Measurements from ENCODE around the gene GNG3.
A peak's percentile ranks its signal among the peaks of the same experiment; 100 is the strongest.
"Not testable (repeated sequence)": the region's sequence is repeated elsewhere in the genome, so short reads cannot be mapped to it uniquely, and the experiment has no call there.

GNG3 gene
- total RNA-seq, result 0.04 to 0.26 reads per million in 2 donors

DNA sequence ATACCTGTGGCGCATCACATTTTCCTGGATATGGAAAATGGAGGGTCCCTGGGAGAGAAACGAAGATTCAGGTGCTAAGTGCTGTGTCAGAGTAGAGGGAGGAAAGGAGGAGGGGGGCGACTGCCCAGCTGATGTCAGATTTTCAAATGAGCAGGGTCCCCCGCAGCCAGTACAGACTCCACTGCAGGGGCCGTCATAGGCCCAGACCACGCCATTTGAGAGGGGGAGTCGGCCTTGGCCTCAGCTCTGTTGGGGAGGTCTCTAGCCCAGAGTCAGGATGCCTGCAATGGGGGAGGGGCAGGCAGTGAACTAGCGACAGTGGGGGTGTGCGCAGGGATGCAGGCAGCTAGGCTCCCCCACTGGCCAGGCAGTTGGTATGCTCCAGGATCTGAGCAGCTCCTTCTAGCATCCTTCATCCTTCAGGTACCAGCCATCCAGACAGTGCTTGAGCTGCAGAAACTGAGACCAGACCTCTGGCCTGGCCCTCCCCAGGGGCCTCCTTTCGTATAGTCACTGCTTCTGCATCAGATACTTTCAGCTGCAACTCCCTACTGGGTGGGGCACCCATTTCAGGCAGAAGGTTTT is at the start of gene GNG3, which contains the start of gene BSCL2:
Gene GNG3 (plus strand): TSS at position 400 of the 585 bp plus-strand sequence. CDS start 620 bp downstream, outside the sequence.
Gene BSCL2 (minus strand): TSS at position 148 of the 585 bp plus-strand sequence. CDS start 229 bp downstream, outside the sequence.
- DNase-seq, result no peak

DNA sequence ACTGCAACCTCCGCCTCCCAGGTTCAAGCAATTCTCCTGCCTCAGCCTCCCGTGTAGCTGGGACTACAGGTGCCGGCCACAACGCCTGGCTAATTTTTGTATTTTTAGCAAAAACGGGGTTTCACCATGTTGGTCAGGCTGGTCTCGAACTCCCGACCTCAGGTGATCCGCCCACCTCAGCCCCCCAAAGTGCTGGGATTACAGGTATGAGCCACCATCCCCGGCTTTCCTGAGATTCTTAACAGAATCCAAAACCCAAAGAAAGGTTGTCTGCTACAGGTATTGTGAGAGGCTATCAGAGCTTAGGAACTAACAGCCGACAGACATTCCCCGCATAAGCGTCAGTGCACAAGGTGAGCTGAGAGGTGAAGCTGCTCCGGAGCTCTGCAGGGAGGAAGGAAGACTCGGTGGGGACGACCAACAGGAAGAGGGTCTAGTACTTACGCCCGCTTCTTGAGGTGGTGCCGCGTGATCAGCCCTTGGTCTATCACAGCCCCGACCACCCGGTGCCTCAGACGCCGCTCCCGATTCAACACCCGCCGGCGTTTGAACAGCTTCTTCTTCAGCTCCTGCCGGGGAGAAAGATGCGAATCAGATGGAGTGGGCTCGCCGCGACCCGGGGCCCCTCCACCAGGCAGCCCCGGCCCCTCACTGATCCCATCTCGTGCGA is 42.9 kb upstream of the GNG3 start:
- DNase-seq, result peak; percentile 49

DNA sequence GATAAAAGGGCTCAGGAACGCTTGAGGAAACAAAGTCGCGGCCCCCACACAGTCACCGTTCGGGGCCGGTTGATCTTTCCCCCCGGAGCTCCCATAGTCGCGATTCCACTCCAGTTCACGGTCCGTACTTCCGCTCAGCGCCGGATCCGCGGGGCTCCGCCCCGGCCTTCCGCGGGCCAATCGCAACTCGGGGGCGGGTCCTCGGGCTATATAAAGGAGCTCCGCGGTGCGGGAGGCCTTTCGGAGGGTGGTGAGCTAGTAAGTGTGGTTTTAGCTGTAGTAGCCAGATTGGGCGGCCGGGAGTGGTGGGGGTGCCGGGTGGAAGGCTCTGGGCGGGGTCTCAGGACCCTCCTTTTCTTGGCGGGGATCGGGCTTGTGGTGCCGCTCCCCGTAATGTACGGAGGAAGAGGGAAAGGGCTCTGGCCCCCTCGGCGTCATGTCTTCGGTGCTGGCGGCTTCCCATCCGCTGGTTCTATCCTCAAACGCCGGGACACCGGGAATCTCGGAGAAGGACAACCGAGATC is 42.3 kb upstream of the GNG3 start, which contains the start of the genes C11orf98 and CSKMT:
Gene C11orf98 (minus strand): TSS at position 136 of the 524 bp plus-strand sequence. CDS start 41 bp downstream, at position 95.
Gene CSKMT (plus strand): TSS at position 238 of the 524 bp plus-strand sequence. CDS start 568 bp downstream, outside the sequence.
- DNase-seq, result peak; percentile 85

DNA sequence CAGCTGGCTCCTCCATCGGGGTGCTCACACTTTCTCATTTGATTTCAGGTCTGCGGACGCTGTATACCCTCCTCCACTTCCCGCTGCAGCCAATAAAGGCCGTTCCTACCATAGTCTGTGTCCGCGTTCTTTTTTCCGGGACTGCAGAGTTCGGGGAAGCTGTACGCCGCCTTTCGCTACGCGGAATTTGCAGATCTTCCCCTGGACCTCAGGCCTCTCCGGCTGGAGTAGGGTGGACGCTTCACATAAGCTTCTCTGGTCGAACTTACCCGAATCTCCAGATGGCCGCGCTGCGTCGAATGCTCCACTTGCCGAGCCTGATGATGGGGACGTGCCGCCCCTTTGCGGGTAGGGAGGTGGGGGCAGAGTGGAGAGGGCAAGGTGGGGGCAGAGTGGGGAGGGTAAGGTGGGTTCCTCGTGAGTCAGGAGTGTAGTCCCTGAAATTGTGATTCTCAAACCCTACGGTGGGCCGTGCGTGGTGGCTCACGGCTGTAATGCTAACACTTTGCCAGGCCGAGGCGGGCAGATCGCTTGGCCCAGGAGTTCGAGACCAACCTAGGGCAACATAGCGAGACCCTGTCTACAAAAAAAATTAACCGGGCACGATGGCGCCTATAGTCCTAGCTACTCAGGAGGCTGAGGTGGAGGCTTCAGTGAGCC is 41.7 kb upstream of the GNG3 start:
- DNase-seq, result peak; percentile 38

DNA sequence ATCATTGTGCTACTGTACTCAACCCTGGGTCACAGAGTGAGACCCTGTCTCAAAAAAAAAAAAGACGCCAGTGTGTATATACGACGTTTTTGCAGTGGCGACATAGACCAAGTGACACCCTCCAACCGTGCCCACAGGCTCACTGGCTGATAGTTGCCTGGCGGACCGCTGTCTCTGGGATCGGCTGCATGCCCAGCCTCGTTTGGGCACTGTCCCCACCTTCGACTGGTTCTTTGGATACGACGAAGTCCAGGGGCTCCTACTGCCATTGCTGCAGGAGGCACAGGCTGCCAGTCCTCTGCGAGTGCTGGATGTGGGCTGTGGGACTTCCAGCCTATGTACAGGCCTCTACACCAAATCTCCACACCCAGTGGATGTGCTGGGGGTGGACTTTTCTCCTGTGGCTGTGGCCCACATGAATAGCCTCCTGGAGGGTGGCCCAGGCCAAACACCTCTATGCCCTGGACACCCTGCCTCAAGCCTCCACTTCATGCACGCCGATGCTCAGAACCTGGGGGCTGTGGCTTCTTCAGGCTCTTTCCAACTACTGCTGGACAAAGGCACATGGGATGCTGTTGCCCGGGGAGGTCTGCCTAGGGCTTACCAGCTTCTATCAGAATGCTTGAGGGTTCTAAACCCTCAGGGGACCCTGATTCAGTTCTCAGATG is 41.1 kb upstream of the GNG3 start:
- DNase-seq, result no peak

DNA sequence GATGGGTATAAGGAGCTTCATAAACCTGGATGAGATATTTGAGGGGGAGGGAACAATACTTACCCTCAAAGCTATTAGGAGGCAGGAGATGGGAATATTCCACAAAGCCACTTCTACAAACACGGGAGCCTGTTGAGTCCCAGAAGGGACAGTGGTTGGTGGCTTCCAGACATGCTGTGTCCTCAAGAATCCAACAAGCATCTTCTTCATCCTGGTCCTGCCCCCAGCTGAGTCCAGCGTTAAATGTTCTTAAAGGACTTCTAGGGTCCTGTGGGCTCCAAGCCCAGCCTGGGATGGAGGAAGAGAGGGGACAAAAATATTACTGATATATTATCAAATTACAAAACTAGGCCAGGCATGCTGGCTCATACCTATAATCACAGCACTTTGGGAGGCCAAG is 40.0 kb upstream of the GNG3 start:
- no peak for DNase-seq

DNA sequence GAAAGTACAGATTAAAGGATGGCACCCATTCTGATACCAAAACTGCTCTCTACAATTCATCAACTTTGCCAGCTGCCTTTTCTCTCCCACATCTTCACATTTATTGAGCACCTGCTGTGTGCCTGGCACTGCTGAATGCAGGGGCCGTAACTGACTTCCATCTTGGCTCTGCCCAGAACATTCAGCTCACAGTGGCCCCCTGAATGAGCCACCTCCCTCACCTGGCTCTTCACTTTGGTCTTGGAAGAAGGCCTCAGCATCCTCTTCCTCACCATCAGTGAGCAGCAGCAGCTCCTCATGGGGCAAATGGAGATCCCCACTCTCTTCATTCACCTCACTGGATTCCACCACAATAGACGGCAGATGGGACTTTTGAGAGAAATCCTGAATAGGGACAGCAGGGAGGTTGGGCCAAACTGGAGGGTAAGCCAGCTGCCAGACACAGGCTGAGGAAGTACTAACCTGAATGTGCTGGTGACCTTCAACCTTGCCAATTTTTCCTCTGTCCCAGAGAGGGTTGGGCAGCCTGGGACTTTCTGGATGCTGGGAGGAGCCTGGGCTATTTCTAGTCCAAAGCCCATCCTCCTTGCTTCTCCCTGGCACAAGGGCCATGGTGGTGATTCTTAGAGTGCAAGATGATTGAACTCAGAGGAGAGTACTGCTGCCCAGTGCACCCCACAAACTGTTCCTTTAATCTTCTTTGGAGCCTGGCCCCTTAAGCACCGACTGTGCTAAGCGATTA is 37.9 kb upstream of the GNG3 start:
- DNase-seq, result no peak

DNA sequence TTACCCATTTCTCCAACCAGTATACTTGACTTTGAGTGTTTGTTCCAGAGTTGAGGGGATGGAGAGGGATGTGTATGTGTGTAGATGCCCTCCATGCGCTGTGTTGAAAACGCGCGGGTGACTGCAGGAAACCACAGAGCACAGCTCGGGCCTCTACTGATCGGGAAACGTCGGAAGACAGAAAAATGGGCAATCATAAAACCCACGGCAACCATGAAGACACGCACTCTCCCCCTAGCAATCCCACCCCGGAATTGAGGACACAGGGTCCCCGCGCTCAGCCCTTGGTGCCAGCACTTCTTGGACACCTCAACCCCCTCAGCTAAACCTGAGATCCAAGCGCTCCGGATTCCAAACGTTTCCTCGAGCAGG is 36.3 kb upstream of the GNG3 start:
- no peak for DNase-seq

DNA sequence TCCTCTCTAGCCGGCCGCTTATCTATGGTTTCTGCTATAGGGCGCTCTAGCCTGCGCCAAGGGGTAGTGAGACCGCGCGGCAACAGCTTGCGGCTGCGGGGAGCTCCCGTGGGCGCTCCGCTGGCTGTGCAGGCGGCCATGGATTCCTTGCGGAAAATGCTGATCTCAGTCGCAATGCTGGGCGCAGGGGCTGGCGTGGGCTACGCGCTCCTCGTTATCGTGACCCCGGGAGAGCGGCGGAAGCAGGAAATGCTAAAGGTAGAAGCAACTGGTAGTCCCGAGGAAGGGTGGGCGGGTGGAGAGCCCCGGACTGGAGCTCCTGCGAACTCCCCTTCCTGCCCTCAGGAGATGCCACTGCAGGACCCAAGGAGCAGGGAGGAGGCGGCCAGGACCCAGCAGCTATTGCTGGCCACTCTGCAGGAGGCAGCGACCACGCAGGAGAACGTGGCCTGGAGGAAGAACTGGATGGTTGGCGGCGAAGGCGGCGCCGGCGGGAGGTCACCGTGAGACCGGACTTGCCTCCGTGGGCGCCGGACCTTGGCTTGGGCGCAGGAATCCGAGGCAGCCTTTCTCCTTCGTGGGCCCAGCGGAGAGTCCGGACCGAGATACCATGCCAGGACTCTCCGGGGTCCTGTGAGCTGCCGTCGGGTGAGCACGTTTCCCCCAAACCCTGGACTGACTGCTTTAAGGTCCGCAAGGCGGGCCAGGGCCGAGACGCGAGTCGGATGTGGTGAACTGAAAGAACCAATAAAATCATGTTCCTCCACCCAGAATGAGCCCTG is 35.7 kb upstream of the GNG3 start, which contains the start of the genes LBHD1 and UQCC3:
Gene LBHD1 (minus strand): TSS at position 660 of the 782 bp plus-strand sequence. CDS start 2,236 bp downstream, outside the sequence.
Gene UQCC3 (plus strand): TSS at position 66 of the 782 bp plus-strand sequence. CDS start 73 bp downstream, at position 139.
- peak; percentile 41 for DNase-seq

DNA sequence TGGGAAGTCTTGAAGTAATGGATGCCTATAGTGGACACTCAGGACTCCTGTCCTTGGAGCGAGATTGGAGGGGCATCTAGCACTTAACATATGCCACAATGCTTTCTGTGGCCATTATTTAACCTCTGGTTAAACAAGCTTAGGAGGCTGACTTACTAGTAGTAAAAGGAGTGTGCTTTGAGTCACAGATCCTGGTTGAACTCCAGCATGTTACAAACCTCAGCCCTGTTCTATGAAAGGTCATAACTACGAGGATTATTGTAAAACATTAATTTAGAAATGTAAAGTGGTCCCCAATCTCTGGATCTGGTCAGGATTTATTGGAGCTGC is 34.3 kb upstream of the GNG3 start:
- no peak for DNase-seq

DNA sequence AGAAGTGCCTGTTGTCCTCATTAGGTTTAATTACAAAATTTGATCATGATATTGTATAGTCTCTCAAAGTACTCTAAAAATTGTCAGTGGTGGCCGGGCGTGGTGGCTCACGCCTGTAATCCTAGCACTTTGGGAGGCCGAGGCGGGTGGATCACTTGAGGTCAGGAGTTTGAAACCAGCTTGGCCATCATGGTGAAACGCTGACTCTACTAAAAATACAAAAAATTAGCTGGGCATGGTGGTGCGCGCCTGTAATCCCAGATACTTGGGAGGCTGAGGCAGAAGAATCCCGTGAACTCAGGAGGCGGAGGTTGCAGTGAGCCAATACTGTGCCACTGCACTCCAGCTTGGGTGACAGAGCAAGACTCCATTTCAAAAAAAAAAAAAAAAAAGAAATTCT is 32.1 kb upstream of the GNG3 start:
- DNase-seq, result not testable (repeated sequence)

DNA sequence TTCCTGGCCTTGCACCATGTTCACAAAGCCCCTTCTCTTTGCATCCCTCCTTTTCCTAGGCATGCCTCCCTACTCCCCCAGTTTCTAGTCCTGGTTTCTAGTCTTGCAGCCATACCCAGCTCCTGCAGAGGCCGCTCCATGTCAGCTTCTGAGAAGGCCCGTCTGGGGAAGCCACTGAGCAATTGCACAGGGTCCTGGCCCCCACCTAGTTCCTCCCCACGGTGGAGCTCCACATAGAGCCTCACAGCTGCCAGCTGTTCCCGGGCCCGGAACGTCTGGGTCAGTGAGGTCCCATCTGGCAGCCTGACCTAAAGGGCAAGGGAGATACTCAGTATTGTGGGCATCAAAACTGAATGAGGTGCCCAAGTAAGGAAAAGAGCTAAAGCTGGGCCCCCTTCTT is 30.8 kb upstream of the GNG3 start:
- no peak for DNase-seq

DNA sequence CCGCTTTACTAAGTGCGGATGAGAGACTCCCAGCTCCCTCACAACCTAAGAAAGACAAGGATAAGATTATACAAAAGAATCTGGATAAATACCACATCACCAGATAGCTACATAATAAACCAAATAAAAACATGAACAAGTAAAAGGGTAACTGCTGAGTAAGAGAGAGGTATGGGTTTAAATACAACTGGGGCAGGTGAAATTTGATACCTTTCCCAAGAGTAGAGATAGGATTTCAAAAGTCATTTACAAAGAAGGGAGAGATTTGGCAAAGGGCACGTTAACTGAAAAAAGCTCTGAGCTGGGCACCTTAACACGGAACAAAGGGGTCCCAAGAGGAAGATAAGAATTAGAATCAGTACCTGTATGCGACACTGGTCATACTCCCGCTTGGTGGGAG is 30.3 kb upstream of the GNG3 start:
- no peak for DNase-seq

DNA sequence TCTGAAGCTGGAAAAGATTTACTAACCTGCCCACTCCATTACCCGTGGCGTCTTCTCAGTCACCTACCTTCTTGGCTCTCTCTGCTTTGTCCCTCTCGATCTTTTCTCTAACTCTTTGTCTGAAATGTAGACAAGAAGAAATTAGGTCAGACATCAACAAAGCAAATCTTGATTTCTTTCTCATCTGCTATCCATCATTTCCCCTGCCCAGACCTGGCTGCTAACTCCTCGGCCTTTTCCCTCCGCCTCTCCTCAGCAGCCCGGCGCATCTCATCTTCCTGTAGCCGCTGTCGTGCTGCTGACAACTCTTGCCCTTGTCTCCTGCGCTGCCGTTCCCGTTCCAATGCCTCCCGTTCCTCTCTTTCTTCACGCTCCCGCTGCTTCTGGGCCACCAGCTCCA is 29.8 kb upstream of the GNG3 start:
- no peak for DNase-seq

DNA sequence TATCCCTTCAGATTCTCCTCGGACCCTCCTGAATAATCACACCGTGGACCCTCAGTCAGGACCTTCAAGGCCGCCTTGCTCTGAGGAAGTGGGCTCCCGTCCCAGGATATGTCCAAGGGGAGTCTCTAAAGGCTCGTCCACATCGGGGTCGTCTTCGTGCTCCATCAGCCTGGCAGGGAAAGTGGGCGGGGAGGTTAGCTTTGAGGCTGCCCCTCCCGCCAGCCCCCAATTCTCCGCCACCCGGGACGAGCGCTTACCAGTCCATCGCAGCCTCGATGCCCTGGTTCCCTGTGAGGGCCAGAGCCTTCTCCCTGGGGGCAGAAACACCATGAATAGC is 29.1 kb upstream of the GNG3 start:
- DNase-seq, result no peak

DNA sequence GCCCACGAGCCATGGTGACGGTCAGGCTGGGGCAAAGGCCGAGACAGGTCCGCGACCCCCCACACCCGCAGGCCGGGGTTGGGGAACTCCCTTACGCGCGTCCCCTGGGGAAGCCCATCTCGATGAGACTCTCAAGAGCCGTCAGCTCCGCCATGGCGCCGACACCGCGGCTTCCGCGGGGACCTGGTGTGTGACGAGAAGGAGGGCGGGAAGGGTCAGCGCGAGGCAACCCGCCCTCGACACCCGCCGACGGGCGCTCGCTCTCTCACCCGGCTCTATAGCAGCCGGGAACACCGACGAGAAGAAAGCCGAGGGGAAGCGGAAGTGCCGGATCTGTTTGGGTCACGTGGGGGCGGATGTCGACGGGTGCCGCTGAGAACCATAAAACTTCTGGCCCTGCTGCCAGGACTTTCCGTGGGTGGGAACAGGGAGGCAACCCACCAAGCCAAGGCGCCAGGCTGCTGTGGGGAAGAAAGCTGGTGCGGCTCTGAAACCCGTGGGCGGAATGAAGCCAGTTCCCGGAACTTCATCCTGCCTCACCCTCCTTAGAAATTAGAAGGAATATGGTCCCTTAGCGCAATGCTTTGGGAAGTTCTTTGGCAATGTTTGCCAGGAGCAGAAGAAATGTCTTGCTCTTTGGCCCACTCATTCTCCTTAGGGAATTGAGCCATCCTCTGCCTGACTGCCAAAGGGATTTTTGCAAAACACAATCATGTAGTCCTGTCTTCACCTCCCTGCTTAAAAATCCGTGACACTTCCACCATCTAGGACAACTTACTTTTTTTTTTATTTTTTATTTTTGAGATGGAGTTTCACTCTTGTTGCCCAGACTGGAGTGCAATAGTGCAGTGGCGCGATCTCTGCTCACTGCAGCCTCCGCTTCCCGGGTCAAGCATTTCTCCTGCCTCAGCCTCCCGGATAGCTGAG is 28.4 kb upstream of the GNG3 start, which contains the start of gene UBXN1:
Gene UBXN1 (minus strand): TSS at position 304 of the 927 bp plus-strand sequence. CDS start 150 bp downstream, at position 154.
- peak; percentile 74 for DNase-seq

DNA sequence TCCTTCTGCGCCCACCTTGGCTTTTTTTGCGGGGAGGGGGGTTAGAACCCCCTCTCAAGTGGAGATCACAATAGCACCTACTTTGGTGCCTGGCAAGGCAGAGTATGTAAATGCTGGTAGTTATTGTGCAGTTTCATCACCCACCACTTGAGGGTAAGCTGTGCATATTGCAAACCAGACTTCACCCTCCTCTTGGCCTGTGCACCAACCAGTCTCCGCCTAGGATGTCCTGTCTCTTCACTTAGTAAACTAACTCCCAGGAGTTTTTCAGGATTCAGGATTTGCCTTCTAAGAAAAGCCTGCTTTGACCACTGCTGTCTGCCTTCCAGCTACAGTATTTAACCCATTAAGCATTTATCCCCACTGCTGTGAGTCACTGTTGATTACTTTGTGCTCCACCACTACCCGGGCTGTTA is 26.6 kb upstream of the GNG3 start:
- DNase-seq, result no peak

DNA sequence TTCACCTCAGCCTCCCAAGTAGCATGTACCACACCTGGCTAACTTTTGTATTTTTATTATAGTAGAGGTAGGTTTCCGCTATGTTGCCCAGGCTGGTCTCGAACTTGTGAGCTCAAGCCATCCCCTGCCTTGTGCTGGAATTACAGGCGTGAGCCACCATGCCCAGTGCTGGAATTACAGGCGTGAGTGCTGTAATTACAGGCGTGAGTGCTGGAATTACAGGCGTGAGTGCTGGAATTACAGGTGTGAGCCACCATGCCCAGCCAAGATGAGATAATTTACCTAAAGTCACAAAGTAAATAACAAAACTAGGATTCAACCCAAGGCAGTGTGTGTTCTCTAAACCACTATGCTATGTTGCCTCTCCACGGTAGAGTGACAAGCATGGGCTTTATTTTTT is 25.0 kb upstream of the GNG3 start:
- DNase-seq, result no peak

DNA sequence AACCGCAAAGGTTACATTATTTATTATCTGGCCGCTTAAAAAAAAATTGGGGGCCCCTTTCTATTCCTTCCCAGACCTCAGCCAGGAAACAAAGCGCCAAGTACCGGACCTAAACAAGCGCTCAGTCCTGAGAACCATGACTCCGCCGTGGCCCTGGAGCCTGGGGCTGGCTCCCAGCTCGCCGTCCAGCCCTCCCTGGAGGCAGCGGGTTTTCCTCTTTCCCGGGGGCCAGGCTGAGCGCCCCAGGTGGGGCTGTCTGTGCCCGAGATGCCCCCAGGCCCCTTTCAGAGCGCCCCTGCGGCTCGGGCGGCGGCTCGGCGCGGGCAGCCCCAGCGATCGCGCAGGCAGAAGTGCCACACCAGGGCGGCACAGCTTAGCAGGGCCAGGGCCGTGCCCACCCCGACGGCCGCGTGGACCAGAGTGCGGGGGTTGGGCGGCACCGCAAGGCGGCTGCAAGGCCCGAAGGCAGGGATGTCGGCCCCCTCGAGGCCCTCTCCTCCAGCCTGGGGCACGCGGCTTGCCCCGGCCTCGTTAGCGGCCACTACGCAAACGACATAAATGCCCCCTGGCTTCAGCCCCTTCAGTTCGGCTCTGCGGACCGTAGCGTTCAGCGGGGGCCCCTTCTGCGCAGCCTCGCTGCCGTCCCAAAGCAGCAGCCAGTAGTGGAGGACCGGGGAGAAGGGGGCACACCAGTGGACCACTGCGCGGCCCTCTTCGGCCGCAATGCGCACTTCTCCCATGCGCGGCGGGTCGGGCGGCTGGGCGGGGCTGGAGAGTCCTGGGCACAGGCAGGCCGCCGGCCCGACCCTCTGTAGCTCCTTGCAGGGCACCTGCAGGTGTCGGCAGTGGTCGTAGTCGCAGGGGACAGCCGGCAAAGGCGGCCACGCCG is 19.7 kb upstream of the GNG3 start:
- no peak for DNase-seq

Measured in activated gamma-delta T cell (primary cell).